Measurements from ENCODE around the gene TIMM17A.

- TF ChIP-seq POLR2A (IDR thresholded peaks at IDR 0.05) (no peak), CTCF (IDR thresholded peaks at IDR 0.05) (no peak)
These were observed 24.5 kb upstream of the TIMM17A start for GRCh38 chr1:201930803-201931202.
